ENCODE data around the gene CLTRN. TPM values are rescaled to one million over a fixed set of nuclear protein-coding genes. Genes with fewer than 3 reads are reported as not detected.
"Not testable (repeated sequence)": the region's sequence is repeated elsewhere in the genome, so short reads cannot be mapped to it uniquely, and the experiment has no call there.

Gene CLTRN
- 0.26 and 0.50 TPM in 2 replicates for total RNA-seq
- polyA plus RNA-seq: 0.23 and 0.51 TPM in 2 replicates
- 0.29 and 0.44 TPM in 2 replicates for polyA plus RNA-seq (2012)
- polyA minus RNA-seq (ENCODE audit: low replicate concordance): not detected in 2 replicates

DNA sequence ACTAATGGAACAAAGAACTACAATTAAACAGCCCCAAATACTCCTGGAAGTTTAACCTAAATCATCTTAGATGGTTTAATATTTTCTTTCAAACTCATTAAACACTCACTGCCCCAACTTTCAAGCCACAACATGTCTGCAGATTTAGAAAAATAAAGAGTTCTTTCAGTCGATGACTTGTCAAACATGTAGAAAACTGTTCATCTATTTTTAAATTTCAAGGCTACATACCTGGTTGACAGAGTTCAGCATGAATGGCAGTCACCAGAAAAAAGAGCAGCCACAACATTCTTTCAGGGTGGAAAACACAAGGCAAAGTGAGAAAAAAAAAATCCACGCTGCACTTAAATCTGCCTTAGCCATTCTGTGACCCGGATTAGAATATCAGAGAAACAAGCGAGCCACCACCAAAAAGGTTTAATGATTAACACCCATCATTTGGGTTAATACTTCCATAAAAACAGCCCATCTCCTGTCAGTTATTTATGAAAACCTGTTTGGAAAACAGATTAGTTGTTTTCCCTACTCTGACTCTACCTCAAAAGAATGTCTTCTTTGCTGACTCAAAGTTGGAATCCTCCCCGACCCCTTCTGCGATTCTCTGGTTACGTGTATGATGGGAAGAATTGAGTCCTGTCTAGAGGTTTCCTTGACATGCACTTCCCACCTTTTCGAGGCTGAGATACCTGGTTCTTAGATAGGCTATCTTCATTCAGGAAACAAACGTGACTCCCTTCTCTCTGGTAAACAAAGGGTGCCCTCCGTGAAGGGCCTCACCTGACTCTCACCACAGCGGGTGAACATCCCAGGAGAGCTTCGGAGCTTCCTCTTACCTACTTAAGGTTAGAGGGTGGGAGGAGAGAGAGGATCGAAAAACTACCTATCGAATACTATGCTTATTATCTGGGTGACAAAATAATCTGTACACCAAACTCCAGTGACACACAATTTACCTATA, at the start of gene CLTRN:
CLTRN (minus strand) TSS at position 319 of the 958 bp plus-strand sequence; CDS start at position 289, 30 bp downstream.
- peaks cover 6% of the 10 kb centered on the region for H3K27me3 ChIP-seq (ENCODE audit: control insufficient read depth, insufficient read depth, low read length)
- no peaks in the 10 kb centered on the region for H3K79me2 ChIP-seq (ENCODE audit: control insufficient read depth, insufficient read depth, low read length)
- H2AFZ ChIP-seq (ENCODE audit: low read length): no peak within 1 kb of the TSS
- H3K4me2 ChIP-seq (ENCODE audit: extremely low read depth, insufficient read depth, low read length): no peak within 1 kb of the TSS
- no peaks in the 10 kb centered on the region for H3K4me1 ChIP-seq (ENCODE audit: control insufficient read depth, extremely low read depth, insufficient read depth, low read length)
- no peaks in the 10 kb centered on the region for H3K36me3 ChIP-seq (ENCODE audit: control insufficient read depth, insufficient read depth, low read length)
- no peaks in the 10 kb centered on the region for H4K20me1 ChIP-seq (ENCODE audit: control insufficient read depth, extremely low read depth, insufficient read depth, low read length)
- H3K27ac ChIP-seq (ENCODE audit: insufficient read depth, low read length): no peak within 1 kb of the TSS
- TF ChIP-seq EZH2 (IDR thresholded peaks at IDR 0.05; ENCODE audit: low read length, missing control alignments): no peak
- TF ChIP-seq, protein P1, sequence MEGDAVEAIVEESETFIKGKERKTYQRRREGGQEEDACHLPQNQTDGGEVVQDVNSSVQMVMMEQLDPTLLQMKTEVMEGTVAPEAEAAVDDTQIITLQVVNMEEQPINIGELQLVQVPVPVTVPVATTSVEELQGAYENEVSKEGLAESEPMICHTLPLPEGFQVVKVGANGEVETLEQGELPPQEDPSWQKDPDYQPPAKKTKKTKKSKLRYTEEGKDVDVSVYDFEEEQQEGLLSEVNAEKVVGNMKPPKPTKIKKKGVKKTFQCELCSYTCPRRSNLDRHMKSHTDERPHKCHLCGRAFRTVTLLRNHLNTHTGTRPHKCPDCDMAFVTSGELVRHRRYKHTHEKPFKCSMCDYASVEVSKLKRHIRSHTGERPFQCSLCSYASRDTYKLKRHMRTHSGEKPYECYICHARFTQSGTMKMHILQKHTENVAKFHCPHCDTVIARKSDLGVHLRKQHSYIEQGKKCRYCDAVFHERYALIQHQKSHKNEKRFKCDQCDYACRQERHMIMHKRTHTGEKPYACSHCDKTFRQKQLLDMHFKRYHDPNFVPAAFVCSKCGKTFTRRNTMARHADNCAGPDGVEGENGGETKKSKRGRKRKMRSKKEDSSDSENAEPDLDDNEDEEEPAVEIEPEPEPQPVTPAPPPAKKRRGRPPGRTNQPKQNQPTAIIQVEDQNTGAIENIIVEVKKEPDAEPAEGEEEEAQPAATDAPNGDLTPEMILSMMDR (conservative IDR thresholded peaks at IDR 0.05 in 1 of 2, IDR thresholded peaks at IDR 0.05 in 1 of 2; ENCODE audit: low read depth in 1 of 2, low read length in 2 of 2): no peak
- H3K9me3 ChIP-seq (ENCODE audit: control insufficient read depth, insufficient read depth, low read depth, low read length): no peaks in the 10 kb centered on the region
- no peak for DNase-seq (ENCODE audit: low read depth in 2 of 2)
- no peak within 1 kb of the TSS for H3K4me3 ChIP-seq (replicated peaks in 1 of 4; ENCODE audit: control extremely low read depth in 1 of 4, insufficient read depth in 1 of 4, low read depth in 3 of 4, low read length in 4 of 4)
- H3K9ac ChIP-seq (ENCODE audit: insufficient read depth, low read length): no peak within 1 kb of the TSS

DNA sequence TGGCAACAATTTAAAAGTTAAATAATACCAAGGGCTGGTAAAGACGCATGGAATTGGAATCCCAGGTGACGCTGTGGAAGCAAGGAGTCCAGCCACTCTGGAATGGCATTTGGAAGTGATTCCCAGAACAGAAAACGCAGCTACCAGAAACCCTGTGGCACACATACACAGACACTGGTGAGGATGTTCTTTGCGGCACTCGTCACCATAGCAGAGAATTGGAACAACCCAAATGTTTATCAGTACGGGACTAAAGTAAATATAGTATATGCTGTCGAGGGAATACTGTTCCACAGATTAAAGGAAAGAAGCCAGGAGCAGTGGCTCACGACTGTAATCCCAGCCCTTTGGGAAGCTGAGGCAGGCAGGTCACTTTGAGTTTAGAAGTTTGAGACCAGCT, 39.7 kb upstream of the CLTRN start:
- not testable (repeated sequence) for DNase-seq (ENCODE audit: low read depth in 2 of 2); H3K27me3 ChIP-seq (ENCODE audit: control insufficient read depth, insufficient read depth, low read length); H3K4me1 ChIP-seq (ENCODE audit: control insufficient read depth, extremely low read depth, insufficient read depth, low read length)

DNA sequence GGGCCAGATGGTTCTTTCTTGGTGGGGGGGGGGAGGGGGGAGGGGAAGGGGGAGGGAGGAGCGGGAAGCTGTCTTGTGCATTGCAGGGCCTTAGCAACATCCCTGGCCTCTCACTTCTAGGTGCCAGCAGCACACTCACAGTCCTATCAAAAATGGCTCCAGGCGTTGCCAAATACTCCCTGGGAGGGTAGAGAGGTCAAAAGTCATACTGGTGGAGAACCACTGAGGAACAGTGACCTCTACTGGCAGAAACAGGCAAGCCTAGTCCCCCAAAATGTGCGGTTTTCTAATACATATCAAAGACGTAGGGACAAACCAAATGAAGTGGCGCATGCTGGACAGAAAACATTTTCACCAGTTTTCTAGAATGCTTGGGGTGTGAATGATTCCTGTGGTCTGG, 39.2 kb upstream of the CLTRN start:
- H3K9me3 ChIP-seq (ENCODE audit: control insufficient read depth, insufficient read depth, low read depth, low read length); H3K79me2 ChIP-seq (ENCODE audit: control insufficient read depth, insufficient read depth, low read length); H3K36me3 ChIP-seq (ENCODE audit: control insufficient read depth, insufficient read depth, low read length); DNase-seq (ENCODE audit: low read depth in 2 of 2); H3K4me3 ChIP-seq (replicated peaks in 1 of 4; ENCODE audit: control extremely low read depth in 1 of 4, insufficient read depth in 1 of 4, low read depth in 3 of 4, low read length in 4 of 4); H3K27me3 ChIP-seq (ENCODE audit: control insufficient read depth, insufficient read depth, low read length); H2AFZ ChIP-seq (ENCODE audit: low read length); H3K27ac ChIP-seq (ENCODE audit: insufficient read depth, low read length); H3K9ac ChIP-seq (ENCODE audit: insufficient read depth, low read length); H3K4me1 ChIP-seq (ENCODE audit: control insufficient read depth, extremely low read depth, insufficient read depth, low read length); H4K20me1 ChIP-seq (ENCODE audit: control insufficient read depth, extremely low read depth, insufficient read depth, low read length); H3K4me2 ChIP-seq (ENCODE audit: extremely low read depth, insufficient read depth, low read length): not testable (repeated sequence)

More for the DNA sequence above, 39.7 kb upstream of the CLTRN start:
- not testable (repeated sequence) for H3K79me2 ChIP-seq (ENCODE audit: control insufficient read depth, insufficient read depth, low read length); H3K9ac ChIP-seq (ENCODE audit: insufficient read depth, low read length); H4K20me1 ChIP-seq (ENCODE audit: control insufficient read depth, extremely low read depth, insufficient read depth, low read length); H3K9me3 ChIP-seq (ENCODE audit: control insufficient read depth, insufficient read depth, low read depth, low read length); H3K36me3 ChIP-seq (ENCODE audit: control insufficient read depth, insufficient read depth, low read length); H3K4me3 ChIP-seq (replicated peaks in 1 of 4; ENCODE audit: control extremely low read depth in 1 of 4, insufficient read depth in 1 of 4, low read depth in 3 of 4, low read length in 4 of 4); H3K27ac ChIP-seq (ENCODE audit: insufficient read depth, low read length); H3K4me2 ChIP-seq (ENCODE audit: extremely low read depth, insufficient read depth, low read length); H2AFZ ChIP-seq (ENCODE audit: low read length)

All from fibroblast of lung (primary cell).